Activated CD8-positive, alpha-beta memory T cell treated with anti-CD3 and anti-CD28 coated beads, Interleukin-2, amount 50 U/mL, for 48 hours (primary cell): Measurements from ENCODE around the gene MYLIP.
"Not testable (repeated sequence)": the region's sequence is repeated elsewhere in the genome, so short reads cannot be mapped to it uniquely, and the experiment has no call there.

ENCODE experiments used
- DNase-seq: peaks from one replicate; pipeline ENCODE4 v3.0.0-alpha.2; 2020

The MYLIP gene

DNA sequence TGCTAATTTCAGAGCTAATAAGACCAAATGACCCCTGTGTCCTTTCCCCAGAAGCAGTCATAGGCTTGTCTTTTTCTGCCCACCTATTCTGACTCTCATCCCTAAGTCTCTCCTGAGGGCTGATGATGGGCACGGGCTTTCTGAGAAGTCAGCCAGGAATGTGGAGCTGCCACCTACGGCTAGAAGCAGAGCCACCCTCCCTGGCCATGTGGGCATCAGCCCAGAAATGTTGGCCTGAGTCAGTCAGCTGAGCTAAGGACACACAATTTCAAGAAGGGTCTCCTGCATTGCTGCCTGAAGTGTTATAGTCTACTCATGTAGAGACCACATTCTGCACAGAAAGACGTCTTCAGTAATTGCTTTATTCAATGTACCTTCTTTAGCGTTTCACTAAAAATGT is 17.1 kb downstream of the MYLIP start:
- no peak for DNase-seq

DNA sequence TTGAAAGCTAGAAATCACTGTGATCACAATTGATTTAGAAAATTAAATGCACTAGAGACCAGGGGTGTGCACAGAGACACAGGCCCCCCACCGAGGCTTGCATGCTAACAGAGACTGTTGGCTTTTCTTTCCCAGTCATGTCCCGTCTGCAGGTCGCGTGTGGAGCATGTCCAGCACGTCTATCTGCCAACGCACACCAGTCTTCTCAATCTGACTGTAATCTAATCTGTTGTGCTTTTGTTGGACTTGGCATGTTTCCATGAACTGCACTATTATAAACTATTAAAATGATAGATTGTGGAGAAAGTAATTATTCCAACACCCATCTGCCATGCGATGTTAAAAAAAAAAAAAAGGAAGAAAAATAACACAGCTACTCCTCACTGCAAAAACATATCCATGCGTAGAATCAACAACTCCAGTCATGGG is 17.7 kb downstream of the MYLIP start:
- no peak for DNase-seq

DNA sequence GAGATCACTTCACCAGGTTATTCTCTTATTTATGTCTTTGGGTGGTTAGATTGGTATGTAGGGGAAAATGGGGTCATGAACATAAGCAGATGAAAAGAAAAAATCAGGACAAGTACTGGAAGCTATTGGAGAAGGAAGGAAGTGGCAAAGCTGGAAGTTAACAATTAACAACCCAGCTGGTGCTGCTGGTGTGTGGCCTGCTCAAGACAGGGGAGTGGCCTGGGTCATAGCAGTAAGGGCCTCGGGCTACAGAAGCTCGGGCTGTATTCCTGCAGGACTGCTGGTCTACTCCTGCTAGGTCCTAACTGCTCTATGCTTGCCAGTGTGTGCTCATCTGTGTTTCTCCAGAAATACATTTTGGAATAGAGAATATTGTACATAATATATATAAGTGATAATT is 19.6 kb downstream of the MYLIP start:
- DNase-seq: no peak

- no peak for DNase-seq
Measured at GRCh38 chr6:16149305-16149704, 20.4 kb downstream of the MYLIP start.

GRCh38 chr6:16150098-16150497 is 21.2 kb downstream of the MYLIP start:
- DNase-seq: no peak

DNA sequence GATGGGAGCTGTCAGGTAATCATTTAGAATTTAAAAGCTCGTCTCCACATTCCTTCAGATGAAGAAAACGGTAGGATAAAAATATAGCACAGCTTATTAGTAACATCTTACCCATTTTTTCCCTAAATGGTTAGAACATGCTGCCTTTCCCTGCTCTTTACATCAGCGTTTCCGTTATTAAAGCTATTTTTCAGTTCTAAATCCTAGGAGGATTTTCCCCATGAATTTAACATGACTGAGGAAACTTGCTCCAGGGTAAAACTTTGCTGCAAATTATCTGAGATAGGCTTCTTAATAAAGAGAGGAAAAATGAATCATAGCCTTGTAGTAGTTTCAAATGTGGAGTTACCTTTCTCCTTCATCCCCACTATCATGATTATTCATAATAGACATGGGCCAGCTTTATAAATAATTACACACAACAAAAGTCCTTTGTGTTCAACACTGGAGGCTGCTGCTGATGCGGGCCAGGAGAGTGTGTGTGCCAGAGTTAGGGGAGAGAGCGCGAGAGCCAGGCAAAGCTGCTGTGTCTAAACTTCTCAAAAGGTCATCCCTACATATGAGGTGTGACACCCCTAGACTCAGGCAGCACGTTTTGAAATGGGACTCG is 24.4 kb downstream of the MYLIP start:
- DNase-seq: no peak

DNA sequence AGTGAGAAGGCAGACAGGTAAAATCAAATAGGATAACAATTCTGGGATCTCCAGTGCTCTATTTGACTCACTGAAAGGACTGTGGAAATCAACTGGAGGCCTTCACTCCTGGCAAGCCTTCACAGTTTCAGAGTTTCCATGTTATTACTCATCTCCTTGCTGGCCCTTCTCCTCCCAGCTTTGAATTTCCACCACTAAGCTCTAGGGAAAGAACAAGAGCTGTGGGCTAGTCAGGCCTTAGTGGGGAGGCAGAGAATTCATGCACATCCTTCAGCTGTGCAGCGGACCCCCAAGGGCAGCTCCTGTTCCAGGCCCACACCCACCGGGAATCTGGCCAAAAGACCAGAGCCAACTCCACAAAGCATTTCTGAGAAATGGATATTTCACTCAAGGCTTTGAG is 26.0 kb downstream of the MYLIP start:
- no peak for DNase-seq

- DNase-seq: no peak
Measured at GRCh38 chr6:16157492-16157891, 28.6 kb downstream of the MYLIP start.

DNA sequence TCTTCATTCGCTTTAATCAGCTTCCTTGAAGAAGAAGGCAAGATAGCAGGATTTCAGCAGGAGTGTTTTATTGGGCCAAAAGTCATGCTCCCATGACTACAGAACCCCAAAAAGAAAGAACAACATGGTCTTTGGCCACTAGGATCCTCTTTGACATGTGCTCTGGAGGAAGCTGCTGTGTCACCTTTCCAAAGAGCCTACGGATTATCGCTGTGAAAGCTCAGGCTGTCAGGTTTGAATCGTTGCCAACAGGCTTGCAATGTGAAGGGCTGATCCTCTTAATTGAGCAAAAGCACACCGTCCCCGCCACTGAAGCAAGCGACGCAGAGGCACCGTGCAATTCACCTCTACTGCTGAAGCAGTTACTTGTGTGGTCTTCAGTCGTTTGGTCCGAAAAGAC is 29.0 kb downstream of the MYLIP start:
- DNase-seq: no peak

DNA sequence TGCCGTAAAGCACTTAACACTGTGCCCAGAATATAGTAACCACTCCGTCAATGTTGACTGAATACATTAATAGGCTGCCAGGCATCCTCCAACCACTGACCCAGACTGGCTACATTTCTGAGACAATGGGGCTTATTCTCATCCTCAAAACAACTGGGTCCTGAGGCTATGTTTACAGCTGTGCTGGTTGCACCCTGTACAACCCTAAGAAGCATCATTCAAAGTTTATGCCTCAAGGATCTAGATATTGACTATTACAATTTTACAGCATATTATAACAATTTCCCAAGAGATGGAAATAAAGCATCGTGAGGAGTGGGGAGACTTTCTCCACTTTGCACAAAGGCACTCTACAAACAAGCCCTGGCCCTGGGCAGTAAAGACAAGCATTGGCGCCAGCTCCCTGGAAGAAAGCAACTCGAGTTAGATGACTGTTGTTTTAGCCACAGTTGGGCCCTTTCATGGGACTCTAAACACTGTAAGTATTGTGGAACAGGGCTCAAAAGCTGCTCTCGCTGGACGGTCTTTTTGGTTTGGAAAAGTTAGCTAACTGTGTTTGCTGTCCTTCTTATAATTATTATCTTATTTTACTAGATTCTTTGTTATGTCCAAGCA is 30.2 kb downstream of the MYLIP start:
- no peak for DNase-seq

DNA sequence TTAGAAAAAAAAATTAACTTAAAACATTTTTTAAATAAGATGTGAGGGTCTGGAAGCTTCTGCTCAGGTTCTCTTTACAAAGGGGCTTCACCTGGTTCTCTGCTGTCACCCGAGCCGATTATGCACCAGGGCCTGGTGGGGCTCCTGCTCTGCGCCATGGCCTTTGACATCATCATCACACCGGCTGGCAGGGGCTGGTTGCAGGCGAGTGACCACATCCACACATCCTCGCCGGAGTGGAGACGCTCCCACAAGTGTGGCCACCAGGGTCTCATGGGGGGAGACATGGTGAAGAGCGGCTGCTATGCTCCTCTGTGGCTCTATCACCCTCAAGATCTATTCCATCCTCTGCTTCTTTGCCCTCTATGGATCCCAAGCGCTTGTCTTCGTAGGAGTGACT is 31.9 kb downstream of the MYLIP start:
- DNase-seq: no peak

DNA sequence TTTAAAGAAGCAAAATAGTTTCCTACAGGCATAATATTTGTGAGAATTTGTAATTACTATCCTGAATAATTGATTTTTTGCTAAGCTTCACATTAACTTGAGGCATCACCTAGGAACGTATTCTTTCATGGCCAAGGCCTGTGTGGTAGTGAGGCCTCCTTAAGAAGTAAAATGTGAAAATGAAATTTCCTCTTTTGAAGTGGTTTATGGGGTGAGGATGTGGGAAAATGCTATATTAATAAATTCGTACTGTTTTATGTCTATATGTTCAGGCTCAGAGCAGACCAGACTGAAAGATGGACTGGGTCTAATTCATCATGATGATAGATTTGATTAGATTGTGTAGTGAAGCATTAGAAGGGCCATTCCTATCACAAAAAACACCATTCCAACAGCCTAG is 33.1 kb downstream of the MYLIP start:
- no peak for DNase-seq

- no peak for DNase-seq
Measured at GRCh38 chr6:16163066-16163465, 34.2 kb downstream of the MYLIP start.

DNA sequence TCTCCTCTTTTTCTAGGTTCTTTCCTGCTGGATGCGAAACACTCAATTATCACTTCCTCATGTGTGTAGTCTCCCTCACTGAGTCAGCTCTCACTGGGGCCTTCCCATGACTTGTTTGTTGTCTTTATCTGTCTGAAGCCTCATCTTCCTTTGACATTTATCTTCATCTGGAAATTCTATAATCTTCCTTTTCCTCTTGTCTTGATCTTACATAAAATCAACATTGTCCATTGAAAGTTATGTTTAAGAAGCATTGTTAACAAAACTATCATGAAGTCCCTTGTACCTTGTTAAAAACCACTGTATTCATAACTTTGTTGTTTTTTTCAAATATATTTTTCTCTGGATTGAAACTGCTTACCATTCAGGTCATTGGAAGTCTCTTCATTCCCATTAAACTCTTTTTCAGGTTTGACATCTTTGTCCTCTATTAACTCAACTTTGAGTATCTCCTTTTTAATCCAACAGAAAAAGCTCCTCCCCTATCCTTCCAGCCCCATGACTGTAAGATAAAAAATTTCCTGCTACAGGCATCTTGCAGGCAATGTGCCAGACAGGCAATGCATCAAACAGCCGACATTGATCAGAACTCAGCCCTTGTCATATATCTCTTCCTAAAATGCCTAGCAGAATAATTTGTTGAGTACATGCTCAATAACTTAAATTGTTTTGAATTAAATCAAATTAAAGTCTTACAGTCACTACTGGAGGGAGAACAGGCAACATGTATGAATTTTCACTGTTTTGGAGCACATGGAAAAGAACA is 34.8 kb downstream of the MYLIP start:
- DNase-seq: no peak

- DNase-seq: no peak
Measured at GRCh38 chr6:16165641-16166040, 36.8 kb downstream of the MYLIP start.

GRCh38 chr6:16166871-16167608 is 38.2 kb downstream of the MYLIP start:
- DNase-seq: no peak

- no peak for DNase-seq
Measured at GRCh38 chr6:16168121-16168520, 39.2 kb downstream of the MYLIP start.

- no peak for DNase-seq
Measured at GRCh38 chr6:16168858-16169257, 40.0 kb downstream of the MYLIP start.

DNA sequence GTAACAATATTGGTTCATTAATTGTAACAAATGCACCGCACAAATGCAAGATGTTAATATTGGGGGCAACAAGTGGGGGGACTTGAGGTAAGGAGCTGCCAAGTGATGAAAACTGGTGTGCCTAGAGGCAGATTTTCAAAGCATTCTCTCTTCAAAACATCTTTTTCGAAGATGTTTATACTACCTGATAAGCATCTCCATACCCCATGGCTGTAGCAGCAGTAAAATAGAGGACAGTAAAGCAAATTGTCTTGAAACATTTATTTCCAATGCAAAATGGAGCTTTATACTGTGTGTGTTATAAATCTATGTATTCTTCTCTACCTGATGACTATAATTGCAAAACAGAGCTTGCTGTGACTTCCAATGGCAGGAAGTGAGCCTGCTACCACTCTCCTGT is 42.5 kb downstream of the MYLIP start:
- no peak for DNase-seq

DNA sequence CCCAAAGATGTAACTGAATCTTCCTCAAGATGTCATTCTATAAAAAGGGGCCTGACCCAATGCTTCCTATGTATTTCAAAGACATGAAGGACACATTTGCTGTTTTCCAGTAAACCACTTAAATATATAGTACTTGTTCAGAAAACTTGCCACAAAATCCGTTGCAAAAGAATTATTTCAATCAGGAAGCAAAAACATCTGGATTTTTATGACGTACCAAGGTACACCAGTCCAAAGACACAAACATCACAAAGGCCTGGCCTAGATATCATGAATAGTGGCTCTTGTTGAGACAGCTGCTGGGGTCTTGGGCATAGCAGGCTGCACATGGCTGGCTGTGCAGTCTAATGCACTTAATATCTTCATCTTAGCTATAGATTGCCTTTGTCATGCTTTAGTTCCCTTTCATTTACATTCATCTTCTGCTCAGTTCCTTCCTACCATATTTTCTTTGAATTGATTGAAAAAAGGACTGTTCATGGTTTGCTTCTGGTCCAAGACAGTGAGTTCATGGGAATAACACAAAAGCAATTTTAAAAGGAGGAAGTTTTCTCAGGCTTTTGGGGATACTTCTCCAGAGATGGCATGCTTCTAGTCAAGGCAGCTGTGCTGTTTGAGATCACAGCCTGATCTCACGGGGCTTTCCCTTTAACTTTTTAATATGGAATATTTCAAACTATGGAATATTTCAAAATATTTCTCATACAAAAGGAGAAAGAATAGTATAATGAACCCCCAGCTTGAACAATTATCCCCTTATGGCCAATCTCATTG is 44.5 kb downstream of the MYLIP start:
- no peak for DNase-seq

GRCh38 chr6:16174416-16175078 is 45.7 kb downstream of the MYLIP start:
- DNase-seq: no peak

DNA sequence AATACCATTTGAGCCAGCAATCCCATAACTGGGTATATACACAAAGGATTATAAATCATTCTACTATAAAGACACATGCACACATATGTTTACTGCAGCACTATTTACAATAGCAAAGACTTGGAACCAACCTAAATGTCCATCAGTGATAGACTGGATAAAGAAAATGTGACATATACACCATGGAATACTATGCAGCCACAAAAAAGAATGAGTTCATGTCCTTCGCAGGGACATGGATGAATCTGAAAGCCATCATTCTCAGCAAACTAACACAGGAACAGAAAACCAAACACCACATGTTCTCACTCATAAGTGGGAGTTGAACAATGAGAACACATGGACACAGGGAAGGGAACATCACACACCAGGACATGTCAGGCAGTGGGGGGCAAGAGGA is 47.7 kb downstream of the MYLIP start:
- DNase-seq: not testable (repeated sequence)
